Measurements from ENCODE around the gene GRAMD4. TPM values are rescaled to one million over a fixed set of nuclear protein-coding genes. Genes with fewer than 3 reads are reported as not detected.
A peak's percentile ranks its signal among the peaks of the same experiment; 100 is the strongest.

The GRAMD4 gene
- total RNA-seq, 1 experiment from 2014 or later, result 29.0 TPM

- Histone ChIP-seq H3K4me3 (ENCODE audit: low read length) (peak overlapping the region; percentile 53; the same call in 1 of the 2 replicates), H3K4me2 (ENCODE audit: low read depth, low read length, poor library complexity, severe bottlenecking) (peak overlapping the region; percentile 70), H2AFZ (ENCODE audit: low read length) (no peak overlapping the region), H3K4me1 (ENCODE audit: low read length) (peaks cover 51% of the 10 kb centered on the region), H3K9ac (ENCODE audit: low read length) (peak overlapping the region; percentile 59), H3K27me3 (ENCODE audit: low read length) (no peaks in the 10 kb centered on the region), H4K20me1 (ENCODE audit: insufficient read depth, low read depth, low read length) (peaks cover 12% of the 10 kb centered on the region; the same call in 1 of the 2 replicates), H3K27ac (ENCODE audit: low read length) (peak overlapping the region; percentile 75), H3K9me2 (replicated peaks; ENCODE audit: insufficient read depth, low read length) (no peaks in the 10 kb centered on the region), H3K36me3 (ENCODE audit: insufficient read depth, low read length) (no peaks in the 10 kb centered on the region), H3K79me2 (ENCODE audit: low read length) (no peaks in the 10 kb centered on the region), H3K9me3 (ENCODE audit: low read length) (no peaks in the 10 kb centered on the region)
- DNase-seq, result no peak
Measured at GRCh38 chr22:46586531-46587011, 33.6 kb upstream of the GRAMD4 start.

GRCh38 chr22:46587061-46587460 lies 33.1 kb upstream of the GRAMD4 start:
- Histone ChIP-seq H3K9me3 (ENCODE audit: low read length) (no peaks in the 10 kb centered on the region), H4K20me1 (ENCODE audit: insufficient read depth, low read depth, low read length) (peaks cover 9% of the 10 kb centered on the region; the same call in 1 of the 2 replicates), H3K79me2 (ENCODE audit: low read length) (no peaks in the 10 kb centered on the region), H3K27ac (ENCODE audit: low read length) (peak overlapping the region; percentile 75), H3K9ac (ENCODE audit: low read length) (peak overlapping the region; percentile 59), H3K27me3 (ENCODE audit: low read length) (no peaks in the 10 kb centered on the region), H2AFZ (ENCODE audit: low read length) (no peak overlapping the region), H3K36me3 (ENCODE audit: insufficient read depth, low read length) (no peaks in the 10 kb centered on the region), H3K9me2 (replicated peaks; ENCODE audit: insufficient read depth, low read length) (no peaks in the 10 kb centered on the region), H3K4me3 (ENCODE audit: low read length) (peak overlapping the region; percentile 53; the same call in 1 of the 2 replicates), H3K4me2 (ENCODE audit: low read depth, low read length, poor library complexity, severe bottlenecking) (peak overlapping the region; percentile 70), H3K4me1 (ENCODE audit: low read length) (peaks cover 50% of the 10 kb centered on the region)
- DNase-seq, result peak; percentile 63

- Histone ChIP-seq H3K4me2 (ENCODE audit: low read depth, low read length, poor library complexity, severe bottlenecking) (peak overlapping the region; percentile 70), H3K27me3 (ENCODE audit: low read length) (no peaks in the 10 kb centered on the region), H3K36me3 (ENCODE audit: insufficient read depth, low read length) (no peaks in the 10 kb centered on the region), H3K9ac (ENCODE audit: low read length) (peak overlapping the region; percentile 59), H3K9me2 (replicated peaks; ENCODE audit: insufficient read depth, low read length) (no peaks in the 10 kb centered on the region), H3K4me1 (ENCODE audit: low read length) (peaks cover 52% of the 10 kb centered on the region), H3K79me2 (ENCODE audit: low read length) (no peaks in the 10 kb centered on the region), H3K4me3 (ENCODE audit: low read length) (peak overlapping the region; percentile 53; the same call in 1 of the 2 replicates), H2AFZ (ENCODE audit: low read length) (no peak overlapping the region), H3K27ac (ENCODE audit: low read length) (peak overlapping the region; percentile 75), H4K20me1 (ENCODE audit: insufficient read depth, low read depth, low read length) (peaks cover 5% of the 10 kb centered on the region; the same call in 1 of the 2 replicates), H3K9me3 (ENCODE audit: low read length) (no peaks in the 10 kb centered on the region)
- peak; percentile 94 for DNase-seq
Measured at GRCh38 chr22:46587492-46588278, 32.5 kb upstream of the GRAMD4 start.

GRCh38 chr22:46588279-46589140 lies 31.7 kb upstream of the GRAMD4 start:
- Histone ChIP-seq H3K27me3 (ENCODE audit: low read length) (no peaks in the 10 kb centered on the region), H3K9me2 (replicated peaks; ENCODE audit: insufficient read depth, low read length) (no peaks in the 10 kb centered on the region), H3K36me3 (ENCODE audit: insufficient read depth, low read length) (no peaks in the 10 kb centered on the region), H3K4me2 (ENCODE audit: low read depth, low read length, poor library complexity, severe bottlenecking) (peak overlapping the region; percentile 70), H3K9me3 (ENCODE audit: low read length) (no peaks in the 10 kb centered on the region), H3K4me3 (ENCODE audit: low read length) (peak overlapping the region; percentile 33; the same call in 1 of the 2 replicates), H4K20me1 (ENCODE audit: insufficient read depth, low read depth, low read length) (no peaks in the 10 kb centered on the region; the same call in 1 of the 2 replicates), H3K9ac (ENCODE audit: low read length) (peak overlapping the region; percentile 53), H3K27ac (ENCODE audit: low read length) (no peak overlapping the region), H3K4me1 (ENCODE audit: low read length) (peaks cover 59% of the 10 kb centered on the region), H2AFZ (ENCODE audit: low read length) (no peak overlapping the region), H3K79me2 (ENCODE audit: low read length) (no peaks in the 10 kb centered on the region)
- peak; percentile 57 for DNase-seq

- Histone ChIP-seq H3K27me3 (ENCODE audit: low read length) (no peaks in the 10 kb centered on the region), H3K4me1 (ENCODE audit: low read length) (peaks cover 59% of the 10 kb centered on the region), H4K20me1 (ENCODE audit: insufficient read depth, low read depth, low read length) (no peaks in the 10 kb centered on the region; the same call in 1 of the 2 replicates), H3K27ac (ENCODE audit: low read length) (no peak overlapping the region), H3K79me2 (ENCODE audit: low read length) (no peaks in the 10 kb centered on the region), H3K4me2 (ENCODE audit: low read depth, low read length, poor library complexity, severe bottlenecking) (no peak overlapping the region), H2AFZ (ENCODE audit: low read length) (no peak overlapping the region), H3K36me3 (ENCODE audit: insufficient read depth, low read length) (no peaks in the 10 kb centered on the region), H3K4me3 (ENCODE audit: low read length) (no peak overlapping the region), H3K9me2 (replicated peaks; ENCODE audit: insufficient read depth, low read length) (no peaks in the 10 kb centered on the region), H3K9ac (ENCODE audit: low read length) (no peak overlapping the region), H3K9me3 (ENCODE audit: low read length) (no peaks in the 10 kb centered on the region)
- no peak for DNase-seq
Measured at GRCh38 chr22:46589141-46589748, 30.9 kb upstream of the GRAMD4 start.

- no peak overlapping the region for H2AFZ ChIP-seq (ENCODE audit: low read length)
- H3K9me2 ChIP-seq (replicated peaks; ENCODE audit: insufficient read depth, low read length), result no peaks in the 10 kb centered on the region
- no peaks in the 10 kb centered on the region for H3K79me2 ChIP-seq (ENCODE audit: low read length)
- no peaks in the 10 kb centered on the region for H3K36me3 ChIP-seq (ENCODE audit: insufficient read depth, low read length)
- H3K27me3 ChIP-seq (ENCODE audit: low read length), result no peaks in the 10 kb centered on the region
- no peaks in the 10 kb centered on the region for H3K9me3 ChIP-seq (ENCODE audit: low read length)
- no peaks in the 10 kb centered on the region; the same call in 1 of the 2 replicates for H4K20me1 ChIP-seq (ENCODE audit: insufficient read depth, low read depth, low read length)
- DNase-seq, result no peak
- no peak overlapping the region for H3K9ac ChIP-seq (ENCODE audit: low read length)
- H3K4me2 ChIP-seq (ENCODE audit: low read depth, low read length, poor library complexity, severe bottlenecking), result no peak overlapping the region
- no peak overlapping the region for H3K4me3 ChIP-seq (ENCODE audit: low read length)
- H3K4me1 ChIP-seq (ENCODE audit: low read length), result peaks cover 59% of the 10 kb centered on the region
- H3K27ac ChIP-seq (ENCODE audit: low read length), result no peak overlapping the region
Measured at GRCh38 chr22:46589871-46590271, 30.3 kb upstream of the GRAMD4 start.

GRCh38 chr22:46590334-46590733 lies 29.9 kb upstream of the GRAMD4 start:
- Histone ChIP-seq H3K79me2 (ENCODE audit: low read length) (no peaks in the 10 kb centered on the region), H3K27ac (ENCODE audit: low read length) (no peak overlapping the region), H3K27me3 (ENCODE audit: low read length) (no peaks in the 10 kb centered on the region), H3K4me2 (ENCODE audit: low read depth, low read length, poor library complexity, severe bottlenecking) (no peak overlapping the region), H3K36me3 (ENCODE audit: insufficient read depth, low read length) (no peaks in the 10 kb centered on the region), H3K9ac (ENCODE audit: low read length) (no peak overlapping the region), H4K20me1 (ENCODE audit: insufficient read depth, low read depth, low read length) (no peaks in the 10 kb centered on the region; the same call in 1 of the 2 replicates), H3K9me3 (ENCODE audit: low read length) (no peaks in the 10 kb centered on the region), H3K9me2 (replicated peaks; ENCODE audit: insufficient read depth, low read length) (no peaks in the 10 kb centered on the region), H3K4me1 (ENCODE audit: low read length) (peaks cover 59% of the 10 kb centered on the region), H2AFZ (ENCODE audit: low read length) (no peak overlapping the region), H3K4me3 (ENCODE audit: low read length) (no peak overlapping the region)
- DNase-seq, result no peak
